Large intestine (tissue), 3 donors: ENCODE data around the gene ARID1A. TPM values are rescaled to one million over a fixed set of nuclear protein-coding genes. Genes with fewer than 3 reads are reported as not detected.

Source experiments
- DNase-seq, 2 donors: peaks; one replicate each; pipeline versions ENCODE4 v3.0.0 to v3.0.0-alpha.2; 2013
- H3K27ac ChIP-seq: one replicate; pipeline ENCODE4 v1.5.1; 2013; ENCODE audit warnings: low read length
- H3K27me3 ChIP-seq: 2 replicates; pipeline ENCODE4 v1.6.1; 2013; ENCODE audit warnings: low read length; ENCODE audit not compliant: control insufficient read depth, insufficient read depth
- H3K36me3 ChIP-seq: 2 replicates; pipeline ENCODE4 v1.6.1; 2013; ENCODE audit warnings: low read length; ENCODE audit not compliant: control insufficient read depth, insufficient read depth
- H3K4me1 ChIP-seq: one replicate; pipeline ENCODE4 v1.6.1; 2013; ENCODE audit warnings: low read length; ENCODE audit not compliant: control insufficient read depth, insufficient read depth
- H3K4me3 ChIP-seq: one replicate; pipeline ENCODE4 v1.5.1; 2013; ENCODE audit warnings: low read length
- H3K9me3 ChIP-seq: one replicate; pipeline ENCODE4 v1.6.1; 2013; ENCODE audit warnings: mild to moderate bottlenecking, low read depth, low read length, moderate library complexity; ENCODE audit not compliant: control insufficient read depth
- WGBS: methylation state at CpG from one replicate; pipeline ENCODE4 v1.1.5; 2013; ENCODE audit warnings: low lambda C conversion rate; ENCODE audit not compliant: insufficient coverage; 5-methylcytosine and 5-hydroxymethylcytosine counted together
- polyA plus RNA-seq: library from polyadenylated mRNA; unstranded; fragments of 120-200 nt; gene quantifications from one replicate; pipeline ENCODE4 v1.2.1, GENCODE V29; 2013

ARID1A gene
- polyA plus RNA-seq, 1 donor, result 64.2 TPM

GRCh38 chr1:26727476-26727875 lies 31.7 kb downstream of the ARID1A start:
- Histone ChIP-seq H3K36me3 (peaks cover 26% of the 10 kb centered on the region), H3K9me3 (no peaks in the 10 kb centered on the region), H3K4me3 (no peak overlapping the region), H3K4me1 (peaks cover 26% of the 10 kb centered on the region), H3K27me3 (no peaks in the 10 kb centered on the region), H3K27ac (no peak overlapping the region)
- no peak for DNase-seq

- Histone ChIP-seq H3K9me3 (no peaks in the 10 kb centered on the region), H3K27ac (no peak overlapping the region), H3K4me3 (no peak overlapping the region), H3K36me3 (peaks cover 38% of the 10 kb centered on the region), H3K4me1 (peaks cover 16% of the 10 kb centered on the region), H3K27me3 (no peaks in the 10 kb centered on the region)
- DNase-seq, result no peak
- no CpG with 5 or more reads among the region's 1 CpG for WGBS
Measured at GRCh38 chr1:26728645-26729044, 32.8 kb downstream of the ARID1A start.

GRCh38 chr1:26729633-26730032 lies 33.8 kb downstream of the ARID1A start:
- no CpG with 5 or more reads among the region's 12 CpGs for WGBS
- no peak overlapping the region for H3K4me3 ChIP-seq
- H3K36me3 ChIP-seq, result peaks cover 48% of the 10 kb centered on the region
- no peaks in the 10 kb centered on the region for H3K27me3 ChIP-seq
- H3K27ac ChIP-seq, result no peak overlapping the region
- DNase-seq, result no peak
- H3K9me3 ChIP-seq, result no peaks in the 10 kb centered on the region
- peaks cover 10% of the 10 kb centered on the region for H3K4me1 ChIP-seq

GRCh38 chr1:26730695-26731094 lies 34.9 kb downstream of the ARID1A start:
- Histone ChIP-seq H3K27ac (no peak overlapping the region), H3K36me3 (peaks cover 56% of the 10 kb centered on the region), H3K9me3 (no peaks in the 10 kb centered on the region), H3K4me1 (peaks cover 10% of the 10 kb centered on the region), H3K4me3 (no peak overlapping the region), H3K27me3 (no peaks in the 10 kb centered on the region)
- DNase-seq, result no peak
- 83% methylated on average over 1 of the region's 2 CpGs for WGBS

GRCh38 chr1:26731233-26731902 lies 35.6 kb downstream of the ARID1A start:
- DNase-seq, result no peak
- no peaks in the 10 kb centered on the region for H3K9me3 ChIP-seq
- peaks cover 60% of the 10 kb centered on the region for H3K36me3 ChIP-seq
- H3K4me3 ChIP-seq, result no peak overlapping the region
- 20% methylated on average over 1 of the region's 11 CpGs for WGBS
- H3K27me3 ChIP-seq, result no peaks in the 10 kb centered on the region
- no peak overlapping the region for H3K27ac ChIP-seq
- peaks cover 9% of the 10 kb centered on the region for H3K4me1 ChIP-seq

- WGBS, result no CpG with 5 or more reads among the region's 2 CpGs
- peaks cover 75% of the 10 kb centered on the region for H3K36me3 ChIP-seq
- H3K27ac ChIP-seq, result no peak overlapping the region
Measured at GRCh38 chr1:26733392-26733791, 37.6 kb downstream of the ARID1A start.

GRCh38 chr1:26733982-26734381 lies 38.2 kb downstream of the ARID1A start:
- no peaks in the 10 kb centered on the region for H3K9me3 ChIP-seq
- H3K27me3 ChIP-seq, result no peaks in the 10 kb centered on the region
- no peaks in the 10 kb centered on the region for H3K4me1 ChIP-seq
- DNase-seq, result no peak
- peaks cover 78% of the 10 kb centered on the region for H3K36me3 ChIP-seq
- H3K27ac ChIP-seq, result no peak overlapping the region
- WGBS, result no CpG with 5 or more reads among the region's 2 CpGs
- H3K4me3 ChIP-seq, result no peak overlapping the region

More at GRCh38 chr1:26733392-26733791, 37.6 kb downstream of the ARID1A start:
- no peaks in the 10 kb centered on the region for H3K4me1 ChIP-seq
- DNase-seq, result no peak
- no peaks in the 10 kb centered on the region for H3K27me3 ChIP-seq
- no peak overlapping the region for H3K4me3 ChIP-seq
- no peaks in the 10 kb centered on the region for H3K9me3 ChIP-seq

GRCh38 chr1:26734501-26735058 lies 38.8 kb downstream of the ARID1A start:
- peaks cover 4% of the 10 kb centered on the region for H3K4me1 ChIP-seq
- H3K27ac ChIP-seq, result no peak overlapping the region
- H3K9me3 ChIP-seq, result no peaks in the 10 kb centered on the region
- 92% methylated on average over 2 of the region's 4 CpGs for WGBS
- DNase-seq, result no peak
- H3K27me3 ChIP-seq, result no peaks in the 10 kb centered on the region
- peaks cover 81% of the 10 kb centered on the region for H3K36me3 ChIP-seq
- H3K4me3 ChIP-seq, result no peak overlapping the region

- no peak for DNase-seq
- H3K9me3 ChIP-seq, result no peaks in the 10 kb centered on the region
- WGBS, result no CpG with 5 or more reads among the region's 4 CpGs
- no peaks in the 10 kb centered on the region for H3K27me3 ChIP-seq
- H3K36me3 ChIP-seq, result peaks cover 65% of the 10 kb centered on the region
- H3K27ac ChIP-seq, result no peak overlapping the region
- H3K4me1 ChIP-seq, result peaks cover 24% of the 10 kb centered on the region
- no peak overlapping the region for H3K4me3 ChIP-seq
Measured at GRCh38 chr1:26739329-26739914, 43.6 kb downstream of the ARID1A start.

- H3K36me3 ChIP-seq, result peaks cover 68% of the 10 kb centered on the region
- H3K27ac ChIP-seq, result peak overlapping the region; percentile 61
Measured at GRCh38 chr1:26740023-26740634, 44.3 kb downstream of the ARID1A start.

More at GRCh38 chr1:26740023-26740634, 44.3 kb downstream of the ARID1A start:
- peak in 1 of 2 donors; percentile 36 for DNase-seq
- no peaks in the 10 kb centered on the region for H3K27me3 ChIP-seq
- H3K4me3 ChIP-seq, result no peak overlapping the region
- H3K4me1 ChIP-seq, result peaks cover 24% of the 10 kb centered on the region
- no peaks in the 10 kb centered on the region for H3K9me3 ChIP-seq
- 90% methylated on average over 3 of the region's 3 CpGs for WGBS
